Right atrium auricular region (tissue), 2 donors: Measurements from ENCODE around the gene CACNA2D1. TPM values are rescaled to one million over a fixed set of nuclear protein-coding genes. Genes with fewer than 3 reads are reported as not detected.

Source experiments
- DNase-seq: peaks from one replicate; pipeline ENCODE4 v3.0.0-alpha.2; 2019; ENCODE audit warnings: low spot score
- H3K27ac ChIP-seq, 2 donors: fragments of 200-600 bp; sonication (generic); 1 replicate in 1 of 2; 2 replicates in 1 of 2; pipeline ENCODE4 v1.5.1; 2016 to 2019
- H3K27me3 ChIP-seq, 2 donors: fragments of 200-600 bp; sonication (generic); one replicate each; pipeline versions ENCODE4 v1.5.1 to v1.6.0; 2017 to 2019
- H3K36me3 ChIP-seq: fragments of 200-600 bp; sonication (generic); one replicate; pipeline ENCODE4 v1.5.1; 2016
- H3K4me1 ChIP-seq, 2 donors: fragments of 200-600 bp; sonication (generic); one replicate each; pipeline versions ENCODE4 v1.5.1 to v1.6.0; 2017 to 2019
- H3K4me3 ChIP-seq, 2 donors: fragments of 200-600 bp; sonication (generic); 1 replicate in 1 of 2; 2 replicates in 1 of 2; pipeline ENCODE4 v1.5.1; 2017 to 2019; ENCODE audit warnings: mild to moderate bottlenecking in 1 of 2, moderate library complexity in 1 of 2
- H3K9me3 ChIP-seq, 2 donors: fragments of 200-600 bp; sonication (generic); one replicate each; pipeline ENCODE4 v1.5.1; 2019
- total RNA-seq, 2 donors: library from RNA; depleted of rRNA; stranded (reverse); fragments of >200 nt; gene quantifications; one replicate each; pipeline ENCODE4 v1.1.0, GENCODE V29; 2016
- TF ChIP-seq, protein P1 (sequence below), 2 donors: fragments of 200-600 bp; sonication (generic); IDR thresholded peaks; one replicate each; pipeline ENCODE4 v1.5.1; 2019; ENCODE audit warnings: antibody characterized with exemption in 2 of 2

Gene CACNA2D1
- total RNA-seq, 2 donors from 2014 or later = 31.5 to 54.5 TPM

GRCh38 chr7:82335927-82336326 is 107.7 kb downstream of the CACNA2D1 start:
- Histone ChIP-seq H3K36me3 (no peaks in the 10 kb centered on the region), H3K27ac (no peak overlapping the region), H3K4me1 (no peaks in the 10 kb centered on the region), H3K4me3 (no peak overlapping the region), H3K9me3 (no peaks in the 10 kb centered on the region), H3K27me3 (no peaks in the 10 kb centered on the region)
- DNase-seq = no peak
- TF ChIP-seq, protein P1, sequence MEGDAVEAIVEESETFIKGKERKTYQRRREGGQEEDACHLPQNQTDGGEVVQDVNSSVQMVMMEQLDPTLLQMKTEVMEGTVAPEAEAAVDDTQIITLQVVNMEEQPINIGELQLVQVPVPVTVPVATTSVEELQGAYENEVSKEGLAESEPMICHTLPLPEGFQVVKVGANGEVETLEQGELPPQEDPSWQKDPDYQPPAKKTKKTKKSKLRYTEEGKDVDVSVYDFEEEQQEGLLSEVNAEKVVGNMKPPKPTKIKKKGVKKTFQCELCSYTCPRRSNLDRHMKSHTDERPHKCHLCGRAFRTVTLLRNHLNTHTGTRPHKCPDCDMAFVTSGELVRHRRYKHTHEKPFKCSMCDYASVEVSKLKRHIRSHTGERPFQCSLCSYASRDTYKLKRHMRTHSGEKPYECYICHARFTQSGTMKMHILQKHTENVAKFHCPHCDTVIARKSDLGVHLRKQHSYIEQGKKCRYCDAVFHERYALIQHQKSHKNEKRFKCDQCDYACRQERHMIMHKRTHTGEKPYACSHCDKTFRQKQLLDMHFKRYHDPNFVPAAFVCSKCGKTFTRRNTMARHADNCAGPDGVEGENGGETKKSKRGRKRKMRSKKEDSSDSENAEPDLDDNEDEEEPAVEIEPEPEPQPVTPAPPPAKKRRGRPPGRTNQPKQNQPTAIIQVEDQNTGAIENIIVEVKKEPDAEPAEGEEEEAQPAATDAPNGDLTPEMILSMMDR (IDR thresholded peaks at IDR 0.05) = no peak

GRCh38 chr7:82335001-82335400 is 108.6 kb downstream of the CACNA2D1 start:
- Histone ChIP-seq H3K4me3 (no peak overlapping the region), H3K36me3 (no peaks in the 10 kb centered on the region), H3K27ac (no peak overlapping the region), H3K27me3 (no peaks in the 10 kb centered on the region), H3K9me3 (no peaks in the 10 kb centered on the region), H3K4me1 (no peaks in the 10 kb centered on the region)
- TF ChIP-seq, protein P1 (IDR thresholded peaks at IDR 0.05) = no peak
- DNase-seq = no peak

DNA sequence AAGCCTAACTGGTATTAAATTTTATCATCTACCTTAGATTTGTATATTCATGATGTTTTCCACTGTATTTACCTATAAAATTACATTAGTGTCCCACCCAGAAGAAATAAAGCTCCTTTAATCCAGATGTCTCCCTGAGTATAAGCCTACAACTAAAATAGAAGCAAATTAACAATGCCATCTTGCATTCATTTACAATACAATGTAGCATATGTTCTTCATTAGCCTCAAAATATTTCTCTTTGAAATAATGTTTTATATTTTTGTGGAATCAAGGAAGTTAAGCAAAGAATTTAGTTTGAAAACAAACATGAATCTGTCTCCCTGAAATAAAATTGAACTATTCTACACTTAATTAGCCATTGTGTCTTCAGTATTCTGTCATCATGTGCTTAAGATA is 112.3 kb downstream of the CACNA2D1 start:
- no peak overlapping the region for H3K27ac ChIP-seq
- H3K4me1 ChIP-seq = no peaks in the 10 kb centered on the region
- H3K9me3 ChIP-seq = no peaks in the 10 kb centered on the region
- DNase-seq = no peak
- H3K27me3 ChIP-seq = no peaks in the 10 kb centered on the region
- no peak overlapping the region for H3K4me3 ChIP-seq
- H3K36me3 ChIP-seq = no peaks in the 10 kb centered on the region
- TF ChIP-seq, protein P1 (IDR thresholded peaks at IDR 0.05) = no peak

DNA sequence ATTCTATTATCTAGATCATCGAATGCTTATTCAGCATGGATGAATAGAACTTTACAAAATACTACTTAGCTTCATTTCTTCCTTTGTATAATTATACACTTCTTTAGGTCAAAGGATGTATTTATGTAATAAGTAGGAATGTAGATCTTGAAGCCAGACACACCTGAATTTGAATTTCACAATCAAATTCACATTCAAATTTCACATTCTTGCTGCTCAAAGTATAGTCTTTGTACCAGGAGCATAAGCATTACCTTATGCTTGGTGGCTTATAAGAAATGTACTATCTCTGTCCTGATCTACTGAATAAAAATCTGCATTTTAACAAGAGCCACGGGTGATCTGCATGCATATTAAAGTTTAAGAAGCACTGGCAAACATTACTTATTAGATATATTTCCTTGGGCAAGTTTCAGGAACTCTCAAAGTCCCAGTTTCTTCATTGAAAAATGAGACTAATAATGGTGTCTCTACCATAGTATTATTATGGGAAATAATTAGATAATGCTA is 112.8 kb downstream of the CACNA2D1 start:
- no peak overlapping the region for H3K27ac ChIP-seq

DNA sequence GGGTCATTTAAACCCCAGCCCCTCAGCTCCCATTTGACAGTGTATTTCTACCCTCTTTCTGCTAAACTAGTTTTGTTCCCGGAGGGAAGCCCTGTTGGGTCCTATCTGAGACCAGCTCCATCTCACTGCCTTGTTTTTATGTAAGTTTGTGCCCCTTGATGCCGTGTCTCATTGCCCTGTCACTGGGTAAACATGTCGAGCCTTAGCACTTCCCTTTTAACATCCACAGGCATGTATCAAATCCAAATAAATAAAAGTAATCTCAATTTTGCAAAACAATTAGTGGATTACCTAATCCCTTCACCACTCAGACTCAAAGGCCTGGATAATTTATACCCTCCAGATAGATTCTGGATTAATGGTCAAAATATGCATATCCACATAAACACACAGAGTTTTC is 115.7 kb downstream of the CACNA2D1 start:
- no peak for DNase-seq
- Histone ChIP-seq H3K27me3 (no peaks in the 10 kb centered on the region), H3K9me3 (no peaks in the 10 kb centered on the region), H3K4me3 (no peak overlapping the region), H3K27ac (no peak overlapping the region), H3K36me3 (no peaks in the 10 kb centered on the region), H3K4me1 (no peaks in the 10 kb centered on the region)
- TF ChIP-seq, protein P1 (IDR thresholded peaks at IDR 0.05) = no peak

More for the DNA sequence above, 112.8 kb downstream of the CACNA2D1 start:
- Histone ChIP-seq H3K4me1 (no peaks in the 10 kb centered on the region), H3K27me3 (no peaks in the 10 kb centered on the region), H3K36me3 (no peaks in the 10 kb centered on the region), H3K9me3 (no peaks in the 10 kb centered on the region), H3K4me3 (no peak overlapping the region)
- no peak for DNase-seq
- TF ChIP-seq, protein P1 (IDR thresholded peaks at IDR 0.05) = no peak

GRCh38 chr7:82325416-82325815 is 118.2 kb downstream of the CACNA2D1 start:
- Histone ChIP-seq H3K27ac (no peak overlapping the region), H3K9me3 (no peaks in the 10 kb centered on the region), H3K36me3 (no peaks in the 10 kb centered on the region), H3K4me3 (no peak overlapping the region), H3K27me3 (no peaks in the 10 kb centered on the region), H3K4me1 (no peaks in the 10 kb centered on the region)
- TF ChIP-seq, protein P1 (IDR thresholded peaks at IDR 0.05) = no peak
- no peak for DNase-seq
